ENCODE measurements around the gene THBS4.

THBS4 gene

DNA sequence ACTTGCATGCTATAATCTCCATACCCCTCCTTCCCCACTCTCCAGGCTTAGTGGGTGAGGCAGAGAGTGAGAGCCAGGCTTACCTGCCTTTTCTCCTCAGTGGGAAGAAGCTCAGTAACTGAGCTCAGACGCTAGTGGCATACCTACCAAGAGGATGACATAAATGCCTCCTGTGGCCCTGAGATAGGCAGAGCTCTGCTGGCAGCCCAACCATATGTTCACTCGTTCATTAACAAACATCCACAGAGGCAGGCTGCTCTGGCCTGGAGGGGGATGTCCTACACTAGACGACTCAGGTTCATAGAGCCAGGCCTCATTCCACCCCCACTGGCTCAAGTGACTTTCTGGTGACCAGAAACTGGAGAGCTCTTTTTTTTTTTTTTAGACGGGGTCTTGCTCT lies 81.3 kb downstream of the THBS4 start:
- H3K4ac ChIP-seq (ENCODE audit: low read depth, low read length), result no peak overlapping the region
- no peak overlapping the region for H2BK5ac ChIP-seq (ENCODE audit: low read depth, low read length, poor library complexity)
- no peak overlapping the region for H3K27ac ChIP-seq (ENCODE audit: low read depth, low read length)
- no peak overlapping the region for H3K14ac ChIP-seq (ENCODE audit: low read length)
- H3K27me3 ChIP-seq (ENCODE audit: insufficient read depth, low read length), result no peaks in the 10 kb centered on the region
- no peaks in the 10 kb centered on the region for H3K4me1 ChIP-seq (ENCODE audit: control insufficient read depth in 1 of 2, insufficient read depth in 2 of 2, low read length in 2 of 2)
- H2BK12ac ChIP-seq (ENCODE audit: low read length), result no peak overlapping the region
- H3K36me3 ChIP-seq (ENCODE audit: control insufficient read depth in 1 of 2, insufficient read depth in 2 of 2, low read length in 2 of 2), result peaks cover 0 to 3% of the 10 kb centered on the region in 2 experiments
- no peak overlapping the region for H3K9ac ChIP-seq (ENCODE audit: low read length)
- H3K23ac ChIP-seq (ENCODE audit: low read length), result no peak overlapping the region
- no peak overlapping the region for H3K4me3 ChIP-seq (ENCODE audit: low read depth, low read length)
- no peak overlapping the region for H2AFZ ChIP-seq (ENCODE audit: insufficient read depth, low read length, poor library complexity)
- no peak overlapping the region for H3K18ac ChIP-seq (ENCODE audit: low read length)
- no peaks in the 10 kb centered on the region for H3K79me2 ChIP-seq (ENCODE audit: control insufficient read depth, insufficient read depth, low read length, poor library complexity)
- H3K4me2 ChIP-seq (ENCODE audit: low read length), result no peak overlapping the region
- H2BK120ac ChIP-seq (ENCODE audit: insufficient read depth, low read length, poor library complexity), result no peak overlapping the region
- H3K9me3 ChIP-seq (ENCODE audit: insufficient read depth, low read depth, low read length), result peaks cover 2% of the 10 kb centered on the region
- no peak for DNase-seq
- H3K79me1 ChIP-seq (ENCODE audit: low read length), result no peaks in the 10 kb centered on the region
- no peak overlapping the region for H4K12ac ChIP-seq (ENCODE audit: low read depth, low read length)
- WGBS (ENCODE audit: extremely low coverage, insufficient coverage, insufficient read length), result no CpG with 5 or more reads among the region's 4 CpGs
- no peak overlapping the region for H4K8ac ChIP-seq (ENCODE audit: low read depth, low read length)
- H4K91ac ChIP-seq (ENCODE audit: low read depth, low read length), result no peak overlapping the region
- no peak overlapping the region for H2AK5ac ChIP-seq (ENCODE audit: low read length)

- peaks cover 2% of the 10 kb centered on the region for H3K9me3 ChIP-seq (ENCODE audit: insufficient read depth, low read depth, low read length)
- H3K79me1 ChIP-seq (ENCODE audit: low read length), result no peaks in the 10 kb centered on the region
- no peak overlapping the region for H4K91ac ChIP-seq (ENCODE audit: low read depth, low read length)
- H3K27me3 ChIP-seq (ENCODE audit: insufficient read depth, low read length), result no peaks in the 10 kb centered on the region
- no peak overlapping the region for H4K8ac ChIP-seq (ENCODE audit: low read depth, low read length)
- H2BK12ac ChIP-seq (ENCODE audit: low read length), result no peak overlapping the region
- no peak overlapping the region for H2BK120ac ChIP-seq (ENCODE audit: insufficient read depth, low read length, poor library complexity)
- H3K9ac ChIP-seq (ENCODE audit: low read length), result no peak overlapping the region
- H3K18ac ChIP-seq (ENCODE audit: low read length), result no peak overlapping the region
- no peak overlapping the region for H3K14ac ChIP-seq (ENCODE audit: low read length)
- H4K12ac ChIP-seq (ENCODE audit: low read depth, low read length), result no peak overlapping the region
- no peak overlapping the region for H3K4me3 ChIP-seq (ENCODE audit: low read depth, low read length)
- H3K4ac ChIP-seq (ENCODE audit: low read depth, low read length), result no peak overlapping the region
- H2BK5ac ChIP-seq (ENCODE audit: low read depth, low read length, poor library complexity), result no peak overlapping the region
- no peak overlapping the region for H3K4me2 ChIP-seq (ENCODE audit: low read length)
- H3K23ac ChIP-seq (ENCODE audit: low read length), result no peak overlapping the region
- H2AK5ac ChIP-seq (ENCODE audit: low read length), result no peak overlapping the region
- no peak for DNase-seq
- no peak overlapping the region for H2AFZ ChIP-seq (ENCODE audit: insufficient read depth, low read length, poor library complexity)
- no peak overlapping the region for H3K27ac ChIP-seq (ENCODE audit: low read depth, low read length)
- no peaks in the 10 kb centered on the region for H3K4me1 ChIP-seq (ENCODE audit: control insufficient read depth in 1 of 2, insufficient read depth in 2 of 2, low read length in 2 of 2)
- no peaks in the 10 kb centered on the region for H3K79me2 ChIP-seq (ENCODE audit: control insufficient read depth, insufficient read depth, low read length, poor library complexity)
- peaks cover 0 to 3% of the 10 kb centered on the region in 2 experiments for H3K36me3 ChIP-seq (ENCODE audit: control insufficient read depth in 1 of 2, insufficient read depth in 2 of 2, low read length in 2 of 2)
Observed at GRCh38 chr5:80117446-80117845, 82.3 kb downstream of the THBS4 start.

GRCh38 chr5:80119372-80119771 lies 84.2 kb downstream of the THBS4 start:
- no peaks in the 10 kb centered on the region for H3K36me3 ChIP-seq (ENCODE audit: control insufficient read depth in 1 of 2, insufficient read depth in 2 of 2, low read length in 2 of 2)
- H3K4me1 ChIP-seq (ENCODE audit: control insufficient read depth in 1 of 2, insufficient read depth in 2 of 2, low read length in 2 of 2), result no peaks in the 10 kb centered on the region
- no peak overlapping the region for H2BK120ac ChIP-seq (ENCODE audit: insufficient read depth, low read length, poor library complexity)
- no peak overlapping the region for H3K4me3 ChIP-seq (ENCODE audit: low read depth, low read length)
- H3K4ac ChIP-seq (ENCODE audit: low read depth, low read length), result no peak overlapping the region
- no peak overlapping the region for H4K8ac ChIP-seq (ENCODE audit: low read depth, low read length)
- H3K27ac ChIP-seq (ENCODE audit: low read depth, low read length), result no peak overlapping the region
- H3K9ac ChIP-seq (ENCODE audit: low read length), result no peak overlapping the region
- DNase-seq, result no peak
- no peak overlapping the region for H3K4me2 ChIP-seq (ENCODE audit: low read length)
- no peak overlapping the region for H2BK5ac ChIP-seq (ENCODE audit: low read depth, low read length, poor library complexity)
- peaks cover under 1% of the 10 kb centered on the region for H3K9me3 ChIP-seq (ENCODE audit: insufficient read depth, low read depth, low read length)
- no peak overlapping the region for H3K18ac ChIP-seq (ENCODE audit: low read length)
- no peaks in the 10 kb centered on the region for H3K79me2 ChIP-seq (ENCODE audit: control insufficient read depth, insufficient read depth, low read length, poor library complexity)
- no peak overlapping the region for H3K23ac ChIP-seq (ENCODE audit: low read length)
- no CpG with 5 or more reads among the region's 2 CpGs for WGBS (ENCODE audit: extremely low coverage, insufficient coverage, insufficient read length)
- H3K79me1 ChIP-seq (ENCODE audit: low read length), result no peaks in the 10 kb centered on the region
- no peaks in the 10 kb centered on the region for H3K27me3 ChIP-seq (ENCODE audit: insufficient read depth, low read length)
- no peak overlapping the region for H2AFZ ChIP-seq (ENCODE audit: insufficient read depth, low read length, poor library complexity)
- H2BK12ac ChIP-seq (ENCODE audit: low read length), result no peak overlapping the region
- no peak overlapping the region for H4K12ac ChIP-seq (ENCODE audit: low read depth, low read length)
- H4K91ac ChIP-seq (ENCODE audit: low read depth, low read length), result no peak overlapping the region
- no peak overlapping the region for H3K14ac ChIP-seq (ENCODE audit: low read length)
- no peak overlapping the region for H2AK5ac ChIP-seq (ENCODE audit: low read length)

DNA sequence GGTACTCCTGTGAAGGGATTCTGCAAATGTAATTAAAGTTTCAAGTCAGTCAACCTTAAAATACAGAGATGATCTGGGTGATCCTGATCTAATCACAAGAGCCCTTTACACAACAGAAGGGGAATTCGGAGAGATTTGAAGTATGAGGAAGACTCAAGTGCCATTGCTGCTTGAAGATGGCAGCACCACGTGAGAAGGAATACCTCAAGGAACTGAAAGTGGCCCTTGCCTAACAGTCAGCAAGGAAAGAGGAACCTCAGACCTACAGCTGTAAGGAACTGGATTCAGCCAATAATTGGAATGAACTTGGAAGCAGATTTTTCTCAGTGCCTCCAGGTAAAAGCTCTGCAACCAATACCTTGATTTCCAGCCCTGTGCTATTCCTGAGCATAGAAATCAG lies 87.4 kb downstream of the THBS4 start:
- no peaks in the 10 kb centered on the region for H3K4me1 ChIP-seq (ENCODE audit: control insufficient read depth in 1 of 2, insufficient read depth in 2 of 2, low read length in 2 of 2)
- no peaks in the 10 kb centered on the region for H3K79me1 ChIP-seq (ENCODE audit: low read length)
- H3K14ac ChIP-seq (ENCODE audit: low read length), result no peak overlapping the region
- no peak overlapping the region for H3K4ac ChIP-seq (ENCODE audit: low read depth, low read length)
- no peak overlapping the region for H3K4me3 ChIP-seq (ENCODE audit: low read depth, low read length)
- H3K36me3 ChIP-seq (ENCODE audit: control insufficient read depth in 1 of 2, insufficient read depth in 2 of 2, low read length in 2 of 2), result no peaks in the 10 kb centered on the region
- no peak overlapping the region for H3K18ac ChIP-seq (ENCODE audit: low read length)
- no peaks in the 10 kb centered on the region for H3K27me3 ChIP-seq (ENCODE audit: insufficient read depth, low read length)
- no peak overlapping the region for H3K23ac ChIP-seq (ENCODE audit: low read length)
- H2BK12ac ChIP-seq (ENCODE audit: low read length), result no peak overlapping the region
- H4K12ac ChIP-seq (ENCODE audit: low read depth, low read length), result no peak overlapping the region
- H4K91ac ChIP-seq (ENCODE audit: low read depth, low read length), result no peak overlapping the region
- no peak overlapping the region for H2AFZ ChIP-seq (ENCODE audit: insufficient read depth, low read length, poor library complexity)
- H3K27ac ChIP-seq (ENCODE audit: low read depth, low read length), result no peak overlapping the region
- no peak overlapping the region for H2BK5ac ChIP-seq (ENCODE audit: low read depth, low read length, poor library complexity)
- H2AK5ac ChIP-seq (ENCODE audit: low read length), result no peak overlapping the region
- no peaks in the 10 kb centered on the region for H3K79me2 ChIP-seq (ENCODE audit: control insufficient read depth, insufficient read depth, low read length, poor library complexity)
- no peaks in the 10 kb centered on the region for H3K9me3 ChIP-seq (ENCODE audit: insufficient read depth, low read depth, low read length)
- no peak overlapping the region for H3K4me2 ChIP-seq (ENCODE audit: low read length)
- peak; percentile 52 to 63 for DNase-seq
- no peak overlapping the region for H2BK120ac ChIP-seq (ENCODE audit: insufficient read depth, low read length, poor library complexity)
- no peak overlapping the region for H3K9ac ChIP-seq (ENCODE audit: low read length)
- no CpG with 5 or more reads among the region's 2 CpGs for WGBS (ENCODE audit: extremely low coverage, insufficient coverage, insufficient read length)
- H4K8ac ChIP-seq (ENCODE audit: low read depth, low read length), result no peak overlapping the region

Measured in trophoblast cell (in vitro differentiated cells and primary cell).